ENCODE data around the gene ARHGAP24.

GRCh38 chr4:85522277-85522676, 47.3 kb downstream of the ARHGAP24 start:
- TF ChIP-seq CTCF (IDR thresholded peaks at IDR 0.05), result no peak
- no peak for TF ChIP-seq USF2 (IDR thresholded peaks at IDR 0.05)
- TF ChIP-seq ZNF302 (CRISPR knock-in tag; IDR thresholded peaks at IDR 0.05), result no peak
- no peak for TF ChIP-seq ELK1 (IDR thresholded peaks at IDR 0.05; ENCODE audit: low read depth, low read length)
- TF ChIP-seq GATA3 (IDR thresholded peaks at IDR 0.05; ENCODE audit: borderline replicate concordance), result no peak
- TF ChIP-seq CHD4 (IDR thresholded peaks at IDR 0.05; ENCODE audit: borderline replicate concordance), result no peak

Data from A549 (cell line).